Bone marrow (tissue), 2 donors: Measurements from ENCODE around the gene PALLD.

Experiments used
- DNase-seq, 2 donors: peaks; one replicate each; lab custom pipeline; 2025; lab: John Stamatoyannopoulos, UW

The PALLD gene

GRCh38 chr4:168623011-168623410, 126.2 kb downstream of the PALLD start:
- no peak for DNase-seq

- no peak for DNase-seq
These were observed 126.6 kb downstream of the PALLD start for GRCh38 chr4:168623484-168623883.

GRCh38 chr4:168628251-168628650, 131.4 kb downstream of the PALLD start:
- DNase-seq: no peak

- no peak for DNase-seq
These were observed 132.7 kb downstream of the PALLD start for GRCh38 chr4:168629566-168629965.

- DNase-seq: no peak
These were observed 133.8 kb downstream of the PALLD start for GRCh38 chr4:168630445-168631187.

GRCh38 chr4:168631241-168632162, 134.7 kb downstream of the PALLD start:
- DNase-seq: no peak

- DNase-seq: no peak
These were observed 135.5 kb downstream of the PALLD start for GRCh38 chr4:168632301-168632725.

- no peak for DNase-seq
These were observed 136.2 kb downstream of the PALLD start for GRCh38 chr4:168633064-168633463.

GRCh38 chr4:168633496-168633895, 136.6 kb downstream of the PALLD start:
- no peak for DNase-seq

- no peak for DNase-seq
These were observed 137.5 kb downstream of the PALLD start for GRCh38 chr4:168634276-168634802.

GRCh38 chr4:168636040-168636439, 139.2 kb downstream of the PALLD start:
- DNase-seq: no peak

GRCh38 chr4:168636506-168637196, 139.8 kb downstream of the PALLD start:
- DNase-seq: no peak

GRCh38 chr4:168637872-168638756, 141.3 kb downstream of the PALLD start:
- no peak for DNase-seq

GRCh38 chr4:168639914-168640313, 143.1 kb downstream of the PALLD start:
- no peak for DNase-seq

- DNase-seq: no peak
These were observed 144.9 kb downstream of the PALLD start for GRCh38 chr4:168641811-168642140.

- no peak for DNase-seq
These were observed 145.7 kb downstream of the PALLD start for GRCh38 chr4:168642591-168642990.

GRCh38 chr4:168643111-168643795, 146.4 kb downstream of the PALLD start:
- DNase-seq: no peak

GRCh38 chr4:168643796-168644159, 146.9 kb downstream of the PALLD start:
- DNase-seq: no peak

- no peak for DNase-seq
These were observed 149.3 kb downstream of the PALLD start for GRCh38 chr4:168646001-168646768.
